RWPE2 (cell line): ENCODE results near the gene ERBB4.
A peak's percentile ranks its signal among the peaks of the same experiment; 100 is the strongest.
"Not testable (repeated sequence)": the region's sequence is repeated elsewhere in the genome, so short reads cannot be mapped to it uniquely, and the experiment has no call there.

Source experiments
- ATAC-seq: fragments of 200-7000 bp; cut with Tn5 transposase; 3 replicates; pipeline ENCODE4 v1.9.1; 2021; ENCODE audit warnings: low read depth
- DNase-seq: peaks from one replicate; pipeline ENCODE4 v3.0.0-alpha.2; 2020; ENCODE audit warnings: low spot score
- H3K27ac ChIP-seq: fragments of 450-650 bp; 2 replicates; pipeline ENCODE4 v1.5.1; 2017; ENCODE audit warnings: mild to moderate bottlenecking; ENCODE audit not compliant: poor library complexity, severe bottlenecking
- H3K27me3 ChIP-seq: fragments of 250-450 bp; sonication (Bioruptor Pico); 2 replicates; pipeline ENCODE4 v1.5.1; 2021; ENCODE audit warnings: mild to moderate bottlenecking, moderate library complexity; ENCODE audit not compliant: insufficient read depth, poor library complexity, severe bottlenecking
- H3K36me3 ChIP-seq: fragments of 250-450 bp; sonication (Bioruptor Pico); 2 replicates; pipeline ENCODE4 v1.5.1; 2020; ENCODE audit warnings: low read depth, mild to moderate bottlenecking, moderate library complexity
- H3K4me1 ChIP-seq: fragments of 250-450 bp; sonication (Bioruptor Pico); 2 replicates; pipeline ENCODE4 v1.5.1; 2021; ENCODE audit warnings: mild to moderate bottlenecking, moderate library complexity; ENCODE audit not compliant: insufficient read depth, poor library complexity, severe bottlenecking
- H3K4me3 ChIP-seq: fragments of 250-450 bp; sonication (Bioruptor Pico); 2 replicates; pipeline ENCODE4 v1.5.1; 2021; ENCODE audit warnings: mild to moderate bottlenecking, moderate library complexity; ENCODE audit not compliant: severe bottlenecking
- H3K9me3 ChIP-seq: fragments of 250-450 bp; sonication (Bioruptor Pico); 2 replicates; pipeline ENCODE4 v1.5.1; 2021; ENCODE audit warnings: mild to moderate bottlenecking, moderate library complexity; ENCODE audit not compliant: severe bottlenecking
- CTCF ChIP-seq: fragments of 450-650 bp; IDR thresholded peaks from one replicate; pipeline ENCODE4 v1.5.1; 2017; ENCODE audit warnings: mild to moderate bottlenecking, moderate library complexity; ENCODE audit not compliant: poor library complexity, severe bottlenecking

Gene ERBB4

DNA sequence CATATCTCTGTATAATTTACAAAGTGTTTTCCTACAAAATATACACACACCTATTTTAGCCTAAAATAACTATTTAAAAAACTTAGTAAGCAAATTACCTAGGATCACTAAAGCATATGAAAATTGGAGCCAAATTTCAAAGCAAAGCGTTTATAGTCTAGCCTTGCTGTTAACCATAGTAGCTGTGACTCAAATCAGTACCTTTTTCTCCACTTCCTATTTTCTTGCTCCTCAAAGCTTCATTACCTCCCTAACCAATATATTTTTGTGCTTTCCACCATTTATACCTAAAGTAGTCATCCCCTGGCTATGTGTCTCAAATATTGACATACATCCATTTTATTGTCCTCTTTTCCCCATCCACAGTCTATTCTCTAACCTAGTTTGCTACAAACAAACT, 73.1 kb downstream of the ERBB4 start:
- Histone ChIP-seq H3K4me1 (no peaks in the 10 kb centered on the region), H3K4me3 (no peak overlapping the region), H3K36me3 (no peaks in the 10 kb centered on the region), H3K9me3 (no peaks in the 10 kb centered on the region), H3K27ac (no peak overlapping the region), H3K27me3 (no peaks in the 10 kb centered on the region)
- DNase-seq = no peak
- no peak for TF ChIP-seq CTCF
- ATAC-seq = no peak

DNA sequence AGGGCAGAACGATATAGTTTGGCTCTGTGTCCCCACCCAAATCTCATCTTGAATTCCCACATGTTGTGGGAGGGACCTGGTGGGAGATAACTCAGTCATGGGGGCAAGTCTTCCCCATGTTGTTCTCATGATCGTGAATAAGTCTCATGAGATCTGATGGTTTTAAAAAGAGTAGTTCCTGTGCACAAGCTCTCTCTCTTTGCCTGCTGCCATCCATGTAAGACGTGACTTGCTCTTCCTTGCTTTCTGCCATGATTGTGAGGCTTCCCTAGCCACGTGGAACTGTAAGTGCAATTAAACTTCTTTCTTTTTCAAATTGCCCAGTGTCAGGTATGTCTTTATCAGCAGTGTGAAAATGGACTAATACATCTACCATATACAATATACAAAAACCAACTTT, 76.9 kb downstream of the ERBB4 start:
- H3K36me3 ChIP-seq = not testable (repeated sequence)

GRCh38 chr2:212454149-212454548, 84.5 kb downstream of the ERBB4 start:
- no peak for DNase-seq
- no peak for TF ChIP-seq CTCF
- Histone ChIP-seq H3K4me1 (peaks cover 13% of the 10 kb centered on the region), H3K36me3 (no peaks in the 10 kb centered on the region), H3K27me3 (no peaks in the 10 kb centered on the region), H3K27ac (no peak overlapping the region), H3K4me3 (no peak overlapping the region), H3K9me3 (no peaks in the 10 kb centered on the region)
- no peak for ATAC-seq

More for the DNA sequence above, 76.9 kb downstream of the ERBB4 start:
- H3K4me3 ChIP-seq, H3K4me1 ChIP-seq, DNase-seq, H3K27me3 ChIP-seq, H3K9me3 ChIP-seq, ATAC-seq, H3K27ac ChIP-seq: not testable (repeated sequence)

DNA sequence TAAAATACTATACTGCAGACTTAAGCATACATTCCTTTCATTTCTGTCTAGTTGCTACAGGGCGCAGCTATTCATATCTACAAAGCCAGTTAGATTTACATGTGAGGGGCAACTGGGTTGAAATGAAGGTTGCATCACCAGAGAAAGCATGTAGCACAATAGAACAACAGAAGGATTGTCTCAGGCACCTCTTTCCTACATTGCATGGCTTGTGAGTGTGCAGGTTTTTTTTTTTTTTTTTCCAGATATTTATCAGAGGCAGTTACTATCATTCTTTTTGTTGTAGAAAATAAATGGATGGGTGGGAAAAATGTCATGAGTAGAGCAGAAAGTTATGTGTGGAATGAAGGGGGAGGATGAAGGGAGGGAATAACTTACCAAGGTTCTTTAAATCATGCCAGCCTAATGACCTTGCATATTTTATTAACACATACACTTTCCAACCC, 86.8 kb downstream of the ERBB4 start:
- Histone ChIP-seq H3K27me3 (no peaks in the 10 kb centered on the region), H3K9me3 (no peaks in the 10 kb centered on the region), H3K27ac (peak overlapping the region; percentile 22), H3K36me3 (no peaks in the 10 kb centered on the region), H3K4me3 (no peak overlapping the region), H3K4me1 (peaks cover 13% of the 10 kb centered on the region)
- TF ChIP-seq CTCF = no peak
- ATAC-seq (peak; percentile 89), DNase-seq (no peak)

DNA sequence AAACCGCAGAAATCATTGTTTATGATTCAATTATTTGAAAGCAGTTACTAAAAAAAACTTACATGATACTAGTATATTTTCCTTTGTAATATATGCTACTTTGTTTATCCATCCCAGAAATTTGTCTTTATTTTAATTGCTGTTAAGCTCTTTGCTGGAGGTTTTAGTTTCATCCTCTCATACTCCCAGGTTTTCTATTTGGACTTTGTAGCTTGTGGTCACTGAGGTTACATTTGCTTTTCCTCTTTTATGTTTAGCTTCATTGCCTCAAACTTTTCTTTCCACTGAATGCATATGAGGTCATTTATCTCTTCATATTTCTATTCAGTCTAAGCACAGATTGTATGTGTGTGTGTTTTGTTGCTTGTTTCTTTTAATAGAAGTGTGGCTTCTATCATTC, 89.9 kb downstream of the ERBB4 start:
- no peak overlapping the region for H3K4me3 ChIP-seq
- H3K9me3 ChIP-seq = no peaks in the 10 kb centered on the region
- no peak for DNase-seq
- H3K27ac ChIP-seq = no peak overlapping the region
- ATAC-seq = no peak
- TF ChIP-seq CTCF = no peak
- H3K36me3 ChIP-seq = no peaks in the 10 kb centered on the region
- H3K4me1 ChIP-seq = peaks cover 13% of the 10 kb centered on the region
- no peaks in the 10 kb centered on the region for H3K27me3 ChIP-seq
